Measurements from ENCODE around the gene GNS.

The GNS gene

DNA sequence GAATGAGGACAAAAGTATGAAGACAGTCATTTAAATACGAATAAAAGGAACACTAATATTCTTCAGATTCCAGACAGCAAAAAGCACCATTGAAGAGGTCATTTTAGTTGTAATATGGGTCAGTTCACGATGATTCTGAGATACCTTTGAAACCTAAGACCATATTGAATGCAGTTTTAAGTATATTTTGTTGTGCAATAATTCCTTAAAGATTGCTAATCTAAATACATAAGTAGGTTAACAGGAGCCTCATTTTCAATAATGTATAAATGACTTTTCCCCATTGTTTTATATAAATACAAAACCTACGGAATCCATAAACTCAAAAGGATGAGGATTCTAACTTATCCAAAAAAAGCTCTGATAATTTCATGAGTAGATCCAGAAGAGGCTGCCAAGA lies 5.8 kb downstream of the GNS start:
- Mint-ChIP-seq H3K4me3 (no peak overlapping the region), H3K9me3 (no peaks in the 10 kb centered on the region), H3K27me3 (no peaks in the 10 kb centered on the region), H3K4me1 (ENCODE audit: low read depth) (peaks cover 42% of the 10 kb centered on the region), H3K27ac (peak overlapping the region; percentile 53), H3K36me3 (ENCODE audit: low read depth) (peaks cover 55% of the 10 kb centered on the region)
- DNase-seq, result no peak

DNA sequence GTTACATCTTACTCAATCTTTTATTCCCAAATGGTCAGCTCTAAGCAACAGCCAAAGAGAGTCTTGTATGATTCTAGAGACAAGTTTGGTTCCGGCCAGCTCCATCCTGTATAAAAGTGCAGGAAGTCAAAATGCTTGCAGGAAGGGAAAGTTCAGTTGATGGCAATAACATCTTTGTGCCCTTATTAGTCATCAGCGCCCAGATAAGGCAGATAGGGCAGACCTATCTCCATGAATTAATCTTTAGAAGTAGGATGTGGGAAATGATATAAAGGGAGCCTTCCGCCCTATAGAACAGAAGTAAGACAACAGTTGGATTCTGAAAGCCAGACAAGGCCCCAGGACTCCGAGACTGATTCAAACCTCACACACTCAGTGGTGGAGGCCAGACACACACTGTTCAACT lies 6.4 kb downstream of the GNS start:
- Mint-ChIP-seq H3K9me3 (no peaks in the 10 kb centered on the region), H3K4me3 (no peak overlapping the region), H3K27ac (peak overlapping the region; percentile 53), H3K27me3 (no peaks in the 10 kb centered on the region), H3K4me1 (ENCODE audit: low read depth) (peaks cover 38% of the 10 kb centered on the region), H3K36me3 (ENCODE audit: low read depth) (peaks cover 58% of the 10 kb centered on the region)
- no peak for DNase-seq

DNA sequence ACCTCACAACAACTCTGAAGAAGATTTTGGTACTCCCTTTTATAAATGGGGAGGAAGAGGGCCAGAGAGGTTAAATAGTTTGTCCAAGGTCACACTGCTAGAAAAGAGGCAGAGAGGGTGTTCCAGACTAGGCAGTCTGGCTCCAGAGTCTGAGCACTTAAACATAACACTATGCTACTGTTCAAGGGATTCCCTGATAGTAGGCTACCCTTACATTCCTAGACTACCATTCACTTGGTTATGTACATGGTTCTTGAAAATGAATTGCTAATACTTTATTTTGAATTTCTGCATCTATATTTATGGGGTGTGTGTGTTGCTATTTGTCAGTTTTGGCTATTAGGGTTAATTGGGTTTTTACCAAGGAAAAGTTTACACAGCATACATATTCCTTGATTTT lies 7.2 kb downstream of the GNS start:
- Mint-ChIP-seq H3K27ac (no peak overlapping the region), H3K36me3 (ENCODE audit: low read depth) (peaks cover 63% of the 10 kb centered on the region), H3K27me3 (no peaks in the 10 kb centered on the region), H3K4me3 (no peak overlapping the region), H3K9me3 (no peaks in the 10 kb centered on the region), H3K4me1 (ENCODE audit: low read depth) (peaks cover 32% of the 10 kb centered on the region)
- DNase-seq, result no peak

DNA sequence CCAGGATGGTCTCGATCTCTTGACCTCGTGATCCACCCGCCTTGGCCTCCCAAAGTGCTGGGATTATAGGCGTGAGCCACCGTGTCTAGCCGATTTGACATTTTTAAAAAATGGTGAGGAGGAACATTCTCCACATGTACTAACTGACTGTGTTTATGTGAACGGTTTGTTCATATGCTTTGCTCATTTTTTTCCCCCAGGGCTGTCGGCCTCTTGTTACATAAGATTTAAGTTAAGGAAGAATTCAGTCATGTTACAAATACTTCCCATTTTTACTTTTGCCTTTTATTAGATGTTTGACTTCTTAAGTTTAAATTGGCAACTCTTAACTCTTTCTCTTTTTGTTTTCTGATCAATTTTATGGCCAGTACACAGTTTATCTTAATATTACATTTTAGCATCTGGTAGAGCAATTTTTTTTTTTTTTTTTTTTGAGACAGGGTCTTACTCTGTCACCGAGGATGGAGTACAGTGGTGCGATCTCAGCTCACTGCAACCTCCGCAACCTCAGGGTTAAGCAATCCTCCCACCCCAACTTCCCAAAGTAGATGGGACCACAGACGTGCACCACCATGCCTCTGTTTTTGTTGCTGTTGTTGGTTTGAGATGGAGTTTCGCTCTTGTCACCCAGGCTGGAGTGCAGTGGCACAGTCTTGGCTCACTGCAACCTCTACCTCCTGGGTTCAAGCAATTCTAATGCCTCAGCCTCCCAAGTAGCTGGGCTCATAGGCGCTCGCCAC lies 9.6 kb downstream of the GNS start:
- H3K27ac Mint-ChIP-seq, result no peak overlapping the region
- no peak overlapping the region for H3K4me3 Mint-ChIP-seq
- peaks cover 74% of the 10 kb centered on the region for H3K36me3 Mint-ChIP-seq (ENCODE audit: low read depth)

DNA sequence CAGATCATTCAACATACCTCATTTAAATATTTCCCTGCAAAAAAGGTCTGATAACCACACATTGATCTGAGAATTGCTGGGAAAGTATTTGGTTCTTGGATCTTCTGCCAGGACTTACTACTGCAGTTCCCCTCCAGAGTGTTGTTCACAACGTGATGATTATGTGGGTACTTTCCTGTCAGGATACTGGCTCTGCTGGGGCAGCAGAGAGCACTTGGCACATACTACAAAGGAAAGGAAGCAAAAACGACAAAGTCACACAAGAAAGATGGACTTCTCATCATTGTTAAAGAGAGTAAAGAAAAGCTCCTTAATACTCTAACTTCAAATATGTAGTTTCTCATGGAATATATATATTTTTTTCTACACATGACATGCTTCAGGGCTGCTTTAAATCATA lies 11.5 kb downstream of the GNS start:
- peaks cover 80% of the 10 kb centered on the region for H3K36me3 Mint-ChIP-seq (ENCODE audit: low read depth)
- no peak overlapping the region for H3K4me3 Mint-ChIP-seq
- no peak for DNase-seq

More for the DNA sequence above, 9.6 kb downstream of the GNS start:
- H3K4me1 Mint-ChIP-seq (ENCODE audit: low read depth), result peaks cover 14% of the 10 kb centered on the region
- H3K9me3 Mint-ChIP-seq, result no peaks in the 10 kb centered on the region
- no peak for DNase-seq
- no peaks in the 10 kb centered on the region for H3K27me3 Mint-ChIP-seq

DNA sequence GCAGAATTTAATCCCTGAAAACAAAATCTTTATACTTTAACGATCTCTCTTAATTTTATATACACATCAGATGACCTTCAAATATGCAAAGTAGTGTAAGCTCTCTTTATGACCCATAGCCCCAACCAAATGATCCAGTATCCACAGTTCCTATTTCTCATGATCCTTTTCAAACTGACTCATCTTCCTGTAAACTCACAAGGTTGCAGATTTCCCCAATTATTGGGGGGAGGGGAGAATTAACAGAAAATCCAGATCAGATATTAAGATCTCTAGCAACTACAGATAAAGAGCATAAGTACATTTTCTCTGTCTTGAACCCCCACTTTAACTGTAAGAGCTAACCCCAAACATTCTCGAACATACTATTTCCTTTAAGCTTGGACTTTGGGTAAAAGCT lies 12.5 kb downstream of the GNS start:
- H3K36me3 Mint-ChIP-seq (ENCODE audit: low read depth), result peaks cover 81% of the 10 kb centered on the region
- DNase-seq, result no peak
- H3K27me3 Mint-ChIP-seq, result no peaks in the 10 kb centered on the region
- no peak overlapping the region for H3K4me3 Mint-ChIP-seq
- H3K4me1 Mint-ChIP-seq (ENCODE audit: low read depth), result peaks cover 11% of the 10 kb centered on the region
- H3K9me3 Mint-ChIP-seq, result no peaks in the 10 kb centered on the region
- H3K27ac Mint-ChIP-seq, result peak overlapping the region; percentile 45

More for the DNA sequence above, 11.5 kb downstream of the GNS start:
- Mint-ChIP-seq H3K9me3 (no peaks in the 10 kb centered on the region), H3K27ac (no peak overlapping the region), H3K4me1 (ENCODE audit: low read depth) (peaks cover 5% of the 10 kb centered on the region), H3K27me3 (no peaks in the 10 kb centered on the region)

DNA sequence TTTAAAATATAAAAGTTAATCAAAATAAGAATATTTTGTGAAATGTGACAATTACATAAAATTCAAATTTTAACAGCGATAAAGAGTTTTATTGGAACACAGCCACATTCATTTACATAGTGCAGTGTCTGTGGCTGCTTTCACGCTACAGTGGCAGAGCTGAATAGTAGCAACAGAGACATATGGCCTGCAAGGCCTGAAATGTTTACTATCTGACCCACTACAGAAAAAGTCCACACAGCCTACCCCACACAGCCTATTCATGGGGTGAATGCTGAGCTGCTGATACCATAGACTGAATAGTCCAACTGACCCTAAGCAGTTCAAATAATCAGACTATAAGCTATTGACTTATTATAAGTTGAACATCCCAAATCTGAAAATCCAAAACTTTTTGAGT lies 13.2 kb downstream of the GNS start:
- no peak overlapping the region for H3K27ac Mint-ChIP-seq
- H3K36me3 Mint-ChIP-seq (ENCODE audit: low read depth), result peaks cover 80% of the 10 kb centered on the region
- no peaks in the 10 kb centered on the region for H3K27me3 Mint-ChIP-seq
- peaks cover 11% of the 10 kb centered on the region for H3K4me1 Mint-ChIP-seq (ENCODE audit: low read depth)
- no peaks in the 10 kb centered on the region for H3K9me3 Mint-ChIP-seq
- H3K4me3 Mint-ChIP-seq, result no peak overlapping the region
- no peak for DNase-seq

DNA sequence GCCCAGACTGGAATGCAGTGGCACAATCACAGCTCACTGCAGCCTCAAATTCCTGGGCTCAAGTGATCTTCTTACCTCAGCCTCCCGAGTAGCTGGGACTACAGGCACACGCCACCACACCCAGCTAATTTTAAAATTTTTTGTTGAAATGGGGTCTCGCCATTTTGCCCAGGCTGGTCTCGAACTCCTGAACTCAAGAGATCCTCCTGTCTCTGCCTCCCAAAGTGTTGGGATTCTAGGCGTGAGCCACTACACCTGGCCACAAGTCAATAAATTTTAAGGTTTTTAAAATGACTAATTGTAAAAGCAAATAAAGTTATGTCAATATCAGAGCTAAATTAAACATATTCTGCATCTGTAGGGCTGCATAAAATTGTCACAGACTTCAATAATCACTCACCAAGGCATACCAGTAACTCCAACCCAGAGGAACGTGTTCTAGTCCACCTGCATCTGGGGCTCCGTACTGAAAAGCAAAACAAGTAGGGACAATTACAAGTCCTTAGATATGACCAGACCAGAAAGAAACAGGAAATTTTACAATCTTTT lies 13.9 kb downstream of the GNS start:
- Mint-ChIP-seq H3K4me1 (ENCODE audit: low read depth) (peaks cover 11% of the 10 kb centered on the region), H3K27ac (no peak overlapping the region), H3K36me3 (ENCODE audit: low read depth) (peaks cover 80% of the 10 kb centered on the region)

DNA sequence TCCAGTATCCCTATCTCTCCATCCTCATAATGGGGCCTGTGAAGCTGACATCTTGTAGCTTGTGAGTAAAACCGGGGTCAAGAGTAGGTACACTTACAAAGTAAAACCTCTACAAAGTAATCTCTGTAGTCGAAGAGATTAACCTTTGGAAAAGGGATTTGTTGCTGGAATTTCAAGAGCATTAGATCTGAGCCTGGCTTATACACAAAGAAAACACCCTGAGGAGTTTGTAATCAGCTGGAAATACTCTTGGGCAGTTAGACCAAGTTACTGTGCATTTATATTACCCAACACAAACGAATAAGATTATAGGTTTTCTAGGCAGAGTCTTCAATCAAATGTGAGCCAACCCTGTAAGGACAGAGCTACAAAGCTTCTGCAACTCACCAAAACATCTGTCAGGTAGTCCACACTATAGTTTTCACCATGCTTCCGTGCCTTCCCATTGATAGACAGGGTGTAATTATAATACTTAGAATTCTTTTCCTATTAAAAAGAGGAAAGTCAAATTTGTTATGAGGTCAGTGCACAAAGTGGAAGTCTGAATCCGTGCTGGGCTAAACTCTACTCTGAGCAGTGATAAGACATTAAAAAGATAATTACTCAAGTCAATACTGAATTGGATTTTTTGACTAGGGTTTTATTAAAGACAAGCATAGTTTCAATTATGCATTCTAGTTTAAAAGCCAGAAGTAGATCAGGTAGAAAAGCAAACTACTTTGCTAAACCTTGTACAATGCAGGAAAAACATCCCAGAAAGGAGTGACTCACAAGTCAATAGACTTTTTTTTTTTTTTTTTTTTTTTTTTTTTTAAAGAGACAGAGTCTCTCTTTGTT lies 14.6 kb downstream of the GNS start:
- no peak for DNase-seq
- Mint-ChIP-seq H3K27ac (no peak overlapping the region), H3K27me3 (no peaks in the 10 kb centered on the region), H3K9me3 (no peaks in the 10 kb centered on the region), H3K4me1 (ENCODE audit: low read depth) (peaks cover 11% of the 10 kb centered on the region), H3K4me3 (no peak overlapping the region), H3K36me3 (ENCODE audit: low read depth) (peaks cover 82% of the 10 kb centered on the region)

More for the DNA sequence above, 13.9 kb downstream of the GNS start:
- no peak overlapping the region for H3K4me3 Mint-ChIP-seq
- H3K27me3 Mint-ChIP-seq, result no peaks in the 10 kb centered on the region
- DNase-seq, result no peak
- H3K9me3 Mint-ChIP-seq, result no peaks in the 10 kb centered on the region

DNA sequence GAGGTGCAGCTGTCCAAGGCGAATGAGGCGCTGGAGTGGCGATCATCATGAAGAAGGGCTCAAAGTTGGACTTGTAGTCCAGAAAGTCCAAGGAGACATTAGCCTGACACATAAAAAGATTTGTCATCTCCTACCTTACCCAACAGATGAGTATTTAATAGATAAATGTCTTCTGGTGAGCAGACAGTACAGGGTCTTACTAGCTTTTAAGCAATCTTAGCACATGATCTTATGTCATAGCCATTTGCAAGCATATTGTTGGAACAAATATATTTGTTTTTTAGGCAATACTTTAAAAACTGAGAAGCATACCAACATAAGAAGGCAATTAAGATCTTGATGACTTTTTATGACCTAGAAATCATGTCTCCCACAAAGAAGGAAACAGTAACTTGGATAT lies 16.0 kb downstream of the GNS start:
- DNase-seq, result no peak
- H3K4me3 Mint-ChIP-seq, result no peak overlapping the region

DNA sequence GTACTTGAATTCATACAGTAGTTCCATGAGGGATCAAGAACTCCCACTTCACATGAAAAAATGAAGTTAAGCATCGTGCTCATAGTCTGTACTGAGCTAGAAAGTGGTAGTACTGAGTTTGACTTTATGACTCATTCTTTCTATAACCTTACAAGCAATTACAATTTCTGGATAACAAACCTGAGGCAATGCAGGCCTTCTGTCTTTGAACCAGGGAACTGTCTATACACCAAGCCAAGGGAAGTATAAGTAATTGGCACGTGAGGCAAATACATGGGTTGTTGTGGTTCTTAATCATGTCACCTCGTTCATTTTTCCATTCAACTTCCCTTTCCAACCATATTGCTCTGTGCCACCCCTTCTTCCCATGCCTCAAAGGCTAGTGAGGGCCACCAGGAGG lies 16.8 kb downstream of the GNS start:
- Mint-ChIP-seq H3K4me1 (ENCODE audit: low read depth) (peaks cover 18% of the 10 kb centered on the region), H3K4me3 (no peak overlapping the region), H3K27me3 (no peaks in the 10 kb centered on the region), H3K27ac (peak overlapping the region; percentile 13), H3K9me3 (no peaks in the 10 kb centered on the region), H3K36me3 (ENCODE audit: low read depth) (peaks cover 91% of the 10 kb centered on the region)
- DNase-seq, result no peak

More for the DNA sequence above, 16.0 kb downstream of the GNS start:
- Mint-ChIP-seq H3K4me1 (ENCODE audit: low read depth) (peaks cover 12% of the 10 kb centered on the region), H3K36me3 (ENCODE audit: low read depth) (peaks cover 89% of the 10 kb centered on the region), H3K9me3 (no peaks in the 10 kb centered on the region), H3K27me3 (no peaks in the 10 kb centered on the region), H3K27ac (no peak overlapping the region)

DNA sequence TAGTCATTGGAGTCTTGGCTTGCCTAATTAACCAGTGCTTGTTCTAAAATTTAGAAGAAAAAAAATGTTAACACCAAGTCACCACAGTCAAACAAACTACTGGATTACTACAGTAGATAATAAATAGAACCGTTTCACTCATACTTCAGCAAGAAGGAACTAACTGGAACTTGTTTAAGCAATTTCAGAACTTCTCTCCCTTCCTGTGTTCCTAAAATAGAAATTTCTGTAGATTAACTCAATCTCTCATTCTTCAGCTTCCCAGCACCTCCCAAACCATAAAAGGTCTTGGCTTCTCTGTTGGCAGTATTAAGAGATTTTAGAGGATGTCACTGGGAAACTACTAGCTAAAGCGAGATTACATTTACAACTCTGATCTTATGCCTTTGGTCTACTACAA lies 18.6 kb downstream of the GNS start:
- no peaks in the 10 kb centered on the region for H3K27me3 Mint-ChIP-seq
- peaks cover 23% of the 10 kb centered on the region for H3K4me1 Mint-ChIP-seq (ENCODE audit: low read depth)
- peaks cover 95% of the 10 kb centered on the region for H3K36me3 Mint-ChIP-seq (ENCODE audit: low read depth)
- H3K27ac Mint-ChIP-seq, result no peak overlapping the region
- DNase-seq, result no peak
- H3K9me3 Mint-ChIP-seq, result no peaks in the 10 kb centered on the region
- H3K4me3 Mint-ChIP-seq, result no peak overlapping the region

DNA sequence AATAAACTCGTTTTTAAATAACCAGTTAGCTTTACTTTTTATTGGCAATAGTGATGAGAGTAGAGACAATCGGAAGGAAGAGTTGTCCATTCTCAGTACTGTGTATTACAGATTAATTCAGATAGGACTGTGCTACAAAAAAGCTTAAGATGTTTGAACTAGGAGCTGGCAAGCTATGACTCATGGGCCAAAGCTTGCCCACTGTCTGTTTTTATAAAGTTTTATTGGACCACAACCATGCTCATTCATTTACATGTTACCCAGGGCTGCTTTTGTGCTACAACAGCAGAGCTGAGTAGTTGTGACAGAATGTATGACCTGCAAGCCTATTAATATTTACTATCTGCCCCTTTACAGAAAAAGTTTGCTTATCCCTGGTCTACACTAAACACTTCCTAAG lies 19.4 kb downstream of the GNS start:
- Mint-ChIP-seq H3K4me1 (ENCODE audit: low read depth) (peaks cover 21% of the 10 kb centered on the region), H3K9me3 (no peaks in the 10 kb centered on the region), H3K4me3 (no peak overlapping the region), H3K27ac (no peak overlapping the region), H3K27me3 (no peaks in the 10 kb centered on the region), H3K36me3 (ENCODE audit: low read depth) (peaks cover 96% of the 10 kb centered on the region)
- no peak for DNase-seq

DNA sequence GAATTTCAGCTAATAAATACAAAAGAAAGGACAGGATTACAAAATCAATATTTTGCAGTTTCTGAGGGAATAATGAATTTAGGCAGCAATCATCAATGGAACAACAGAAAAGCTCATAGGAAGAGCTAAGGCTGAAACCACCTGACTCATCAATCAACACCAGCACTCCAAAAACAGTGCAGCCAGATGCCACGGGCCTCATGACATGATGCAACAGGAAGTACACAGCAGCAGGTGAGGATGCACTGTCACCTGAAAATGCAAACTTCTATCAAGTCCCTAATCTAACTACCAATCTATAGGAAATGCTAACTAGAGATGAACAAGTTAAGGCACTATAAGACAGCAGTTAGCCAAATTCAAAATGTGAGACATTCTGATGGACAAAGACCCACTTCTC lies 21.7 kb downstream of the GNS start:
- no peak for DNase-seq
- Mint-ChIP-seq H3K27me3 (no peaks in the 10 kb centered on the region), H3K4me3 (no peak overlapping the region), H3K27ac (peak overlapping the region; percentile 79), H3K9me3 (no peaks in the 10 kb centered on the region), H3K36me3 (ENCODE audit: low read depth) (peaks cover 90% of the 10 kb centered on the region), H3K4me1 (ENCODE audit: low read depth) (peaks cover 18% of the 10 kb centered on the region)

DNA sequence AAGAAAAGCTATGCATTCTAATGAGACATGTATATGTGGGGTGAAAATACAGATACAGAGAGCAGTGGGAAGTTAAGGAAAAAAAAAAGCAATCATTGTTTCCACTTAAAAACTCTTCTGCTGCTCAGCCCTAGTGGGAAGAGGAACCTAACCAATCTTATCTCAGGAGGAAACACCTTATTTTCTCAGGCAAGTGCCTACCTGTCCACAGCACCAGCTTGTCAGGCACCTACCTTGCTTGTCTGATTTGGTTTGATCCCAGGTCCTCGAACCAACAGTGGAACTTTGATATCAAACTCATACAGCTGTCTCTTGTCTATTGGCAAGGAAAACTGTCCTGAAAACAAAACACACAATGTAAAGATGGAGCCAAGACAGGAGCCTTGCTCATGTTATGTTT lies 22.4 kb downstream of the GNS start:
- no peaks in the 10 kb centered on the region for H3K9me3 Mint-ChIP-seq
- no peaks in the 10 kb centered on the region for H3K27me3 Mint-ChIP-seq
- H3K36me3 Mint-ChIP-seq (ENCODE audit: low read depth), result peaks cover 84% of the 10 kb centered on the region
- H3K4me1 Mint-ChIP-seq (ENCODE audit: low read depth), result peaks cover 14% of the 10 kb centered on the region
- no peak overlapping the region for H3K4me3 Mint-ChIP-seq
- no peak for DNase-seq
- no peak overlapping the region for H3K27ac Mint-ChIP-seq
